ENCODE results near the gene DDX59. TPM values are rescaled to one million over a fixed set of nuclear protein-coding genes. Genes with fewer than 3 reads are reported as not detected.
A peak's percentile ranks its signal among the peaks of the same experiment; 100 is the strongest.

DDX59 gene
- polyA plus RNA-seq, 3 donors: 14.3 to 18.6 (median 14.9) TPM

- no peak for TF ChIP-seq CTCF (IDR thresholded peaks at IDR 0.05)
- no CpG with 5 or more reads among the region's 1 CpG for WGBS (ENCODE audit: insufficient coverage)
- H3K27ac Mint-ChIP-seq: no peak overlapping the region
- H3K27me3 Mint-ChIP-seq (ENCODE audit: low read depth in 3 of 3): no peaks in the 10 kb centered on the region
- no peak overlapping the region for H3K9ac ChIP-seq (ENCODE audit: insufficient read depth, low read length, poor library complexity, severe bottlenecking)
- peaks cover 46 to 74% of the 10 kb centered on the region in 2 donors for H3K36me3 ChIP-seq (replicated peaks in 1 of 2; ENCODE audit: control insufficient read depth in 1 of 2, insufficient read depth in 2 of 2, low read length in 2 of 2)
- DNase-seq: no peak
- H3K4me1 ChIP-seq (ENCODE audit: control insufficient read depth in 1 of 2, insufficient read depth in 2 of 2, low read length in 2 of 2): peaks cover 12 to 18% of the 10 kb centered on the region in 2 donors
- intact Hi-C loops (cut with micrococcal nuclease): no loop called here
- no peaks in the 10 kb centered on the region for H3K79me2 ChIP-seq (ENCODE audit: insufficient read depth, low read length)
- H3K9me3 ChIP-seq (replicated peaks in 1 of 2; ENCODE audit: control insufficient read depth in 1 of 2, insufficient read depth in 1 of 2, low read length in 2 of 2): no peaks in the 10 kb centered on the region
- H3K4me2 ChIP-seq (replicated peaks; ENCODE audit: extremely low read depth, low read length, poor library complexity, severe bottlenecking): no peak overlapping the region
- H4K20me1 ChIP-seq (ENCODE audit: insufficient read depth, low read length): no peaks in the 10 kb centered on the region
- H3K4me3 Mint-ChIP-seq: no peak overlapping the region
- H3K4me3 ChIP-seq (replicated peaks in 1 of 3; ENCODE audit: low read depth in 2 of 3, low read length in 3 of 3): no peak overlapping the region
- no peaks in the 10 kb centered on the region for H3K27me3 ChIP-seq (ENCODE audit: control insufficient read depth in 2 of 2, insufficient read depth in 2 of 2, low read length in 2 of 2)
- H2AFZ ChIP-seq (ENCODE audit: insufficient read depth, low read depth, low read length, poor library complexity, severe bottlenecking): no peak overlapping the region
- H3K27ac ChIP-seq (ENCODE audit: low read depth in 1 of 2, low read length in 2 of 2): no peak overlapping the region
- no peaks in the 10 kb centered on the region for H3K9me3 Mint-ChIP-seq
- H3K36me3 Mint-ChIP-seq: peaks cover 46 to 73% of the 10 kb centered on the region in 2 donors
- H3K4me1 Mint-ChIP-seq: peaks cover 26% of the 10 kb centered on the region
Measured at GRCh38 chr1:200652378-200652777, 17.3 kb downstream of the DDX59 start.

GRCh38 chr1:200646515-200646914 lies 23.2 kb downstream of the DDX59 start:
- Histone ChIP-seq H3K27me3 (ENCODE audit: control insufficient read depth in 2 of 2, insufficient read depth in 2 of 2, low read length in 2 of 2) (no peaks in the 10 kb centered on the region), H3K4me1 (ENCODE audit: control insufficient read depth in 1 of 2, insufficient read depth in 2 of 2, low read length in 2 of 2) (peaks cover 19 to 24% of the 10 kb centered on the region in 2 donors), H4K20me1 (ENCODE audit: insufficient read depth, low read length) (no peaks in the 10 kb centered on the region), H3K27ac (ENCODE audit: low read depth in 1 of 2, low read length in 2 of 2) (peak overlapping the region in 1 of 2 donors; percentile 77), H3K4me3 (replicated peaks in 1 of 3; ENCODE audit: low read depth in 2 of 3, low read length in 3 of 3) (no peak overlapping the region), H2AFZ (ENCODE audit: insufficient read depth, low read depth, low read length, poor library complexity, severe bottlenecking) (no peak overlapping the region), H3K36me3 (replicated peaks in 1 of 2; ENCODE audit: control insufficient read depth in 1 of 2, insufficient read depth in 2 of 2, low read length in 2 of 2) (peaks cover 36 to 61% of the 10 kb centered on the region in 2 donors), H3K9me3 (replicated peaks in 1 of 2; ENCODE audit: control insufficient read depth in 1 of 2, insufficient read depth in 1 of 2, low read length in 2 of 2) (no peaks in the 10 kb centered on the region), H3K9ac (ENCODE audit: insufficient read depth, low read length, poor library complexity, severe bottlenecking) (no peak overlapping the region), H3K4me2 (replicated peaks; ENCODE audit: extremely low read depth, low read length, poor library complexity, severe bottlenecking) (no peak overlapping the region), H3K79me2 (ENCODE audit: insufficient read depth, low read length) (no peaks in the 10 kb centered on the region)
- Mint-ChIP-seq H3K9me3 (peaks cover 0 to 2% (median 0%) of the 10 kb centered on the region in 7 donors), H3K36me3 (peaks cover 33 to 60% of the 10 kb centered on the region in 2 donors), H3K27ac (peak overlapping the region; percentile 57 to 89 (median 78)), H3K4me1 (peaks cover 26% of the 10 kb centered on the region), H3K4me3 (no peak overlapping the region), H3K27me3 (ENCODE audit: low read depth in 3 of 3) (no peaks in the 10 kb centered on the region)
- peak; percentile 59 to 78 (median 72) for DNase-seq
- no CpG with 5 or more reads among the region's 4 CpGs for WGBS (ENCODE audit: insufficient coverage)
- no peak for TF ChIP-seq CTCF (IDR thresholded peaks at IDR 0.05)
- intact Hi-C loops (cut with micrococcal nuclease): no loop called here
